Measurements from ENCODE around the gene KRT77.
A peak's percentile ranks its signal among the peaks of the same experiment; 100 is the strongest.
"Not testable (repeated sequence)": the region's sequence is repeated elsewhere in the genome, so short reads cannot be mapped to it uniquely, and the experiment has no call there.

Gene KRT77

GRCh38 chr12:52730793-52731192 is 27.5 kb upstream of the KRT77 start:
- H3K4me3 Mint-ChIP-seq, result no peak overlapping the region
- H3K27me3 Mint-ChIP-seq, result peaks cover 3% of the 10 kb centered on the region
- no peaks in the 10 kb centered on the region for H3K9me3 Mint-ChIP-seq
- no peaks in the 10 kb centered on the region for H3K36me3 Mint-ChIP-seq (ENCODE audit: low read depth)
- H3K27ac Mint-ChIP-seq, result no peak overlapping the region
- no peaks in the 10 kb centered on the region for H3K4me1 Mint-ChIP-seq (ENCODE audit: low read depth)

DNA sequence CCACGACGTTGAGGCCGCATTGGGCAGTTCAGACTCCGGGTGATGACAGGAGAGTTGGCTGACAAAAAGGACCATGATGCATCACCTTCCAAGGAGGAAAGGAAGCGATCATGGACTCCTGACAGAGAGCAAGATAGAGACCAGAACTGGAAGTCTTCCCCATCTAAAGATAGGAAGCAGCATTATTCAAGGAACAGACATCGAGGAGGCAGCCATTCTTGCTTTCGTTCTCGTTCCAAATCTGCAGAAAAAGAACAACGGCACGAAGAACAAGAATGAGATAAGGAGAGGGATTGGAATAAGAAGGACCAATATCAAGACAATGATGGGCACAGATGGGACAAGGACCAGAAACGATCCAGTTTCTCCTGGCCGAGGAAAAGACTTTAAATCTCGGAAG is 27.1 kb upstream of the KRT77 start:
- Mint-ChIP-seq H3K4me3 (no peak overlapping the region), H3K27me3 (peaks cover 3% of the 10 kb centered on the region), H3K9me3 (no peaks in the 10 kb centered on the region)

DNA sequence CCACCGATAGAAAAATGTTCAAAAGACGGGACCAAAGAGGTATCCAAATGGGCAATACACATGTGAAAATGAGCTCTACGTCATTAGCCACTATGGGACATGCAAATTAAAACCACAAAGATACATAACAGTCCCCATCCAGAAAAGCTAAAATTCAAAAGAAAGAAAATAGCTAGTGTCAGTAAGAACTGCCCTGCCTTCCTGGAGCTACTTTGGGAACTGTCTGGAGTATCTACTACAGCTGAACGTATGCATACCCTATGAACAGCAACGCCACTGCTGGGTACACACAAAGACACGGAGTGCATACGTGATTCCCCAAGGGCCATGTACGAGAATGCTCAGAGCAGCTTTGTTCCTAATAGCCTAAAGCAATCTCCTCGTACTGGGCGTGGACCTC is 25.8 kb upstream of the KRT77 start:
- Mint-ChIP-seq H3K27me3 (peaks cover 3% of the 10 kb centered on the region), H3K9me3 (no peaks in the 10 kb centered on the region), H3K4me3 (no peak overlapping the region), H3K27ac (no peak overlapping the region), H3K36me3 (ENCODE audit: low read depth) (no peaks in the 10 kb centered on the region), H3K4me1 (ENCODE audit: low read depth) (no peaks in the 10 kb centered on the region)

More for the DNA sequence above, 27.1 kb upstream of the KRT77 start:
- Mint-ChIP-seq H3K27ac (no peak overlapping the region), H3K4me1 (ENCODE audit: low read depth) (no peaks in the 10 kb centered on the region), H3K36me3 (ENCODE audit: low read depth) (no peaks in the 10 kb centered on the region)

- Mint-ChIP-seq H3K9me3 (no peaks in the 10 kb centered on the region), H3K27ac (no peak overlapping the region), H3K27me3 (no peaks in the 10 kb centered on the region), H3K4me3 (no peak overlapping the region), H3K4me1 (ENCODE audit: low read depth) (no peaks in the 10 kb centered on the region), H3K36me3 (ENCODE audit: low read depth) (no peaks in the 10 kb centered on the region)
Observed at GRCh38 chr12:52728374-52728773, 25.1 kb upstream of the KRT77 start.

GRCh38 chr12:52727037-52727436 is 23.7 kb upstream of the KRT77 start:
- Mint-ChIP-seq H3K27ac (no peak overlapping the region), H3K9me3 (no peaks in the 10 kb centered on the region), H3K4me3 (no peak overlapping the region), H3K4me1 (ENCODE audit: low read depth) (no peaks in the 10 kb centered on the region), H3K27me3 (no peaks in the 10 kb centered on the region), H3K36me3 (ENCODE audit: low read depth) (no peaks in the 10 kb centered on the region)

DNA sequence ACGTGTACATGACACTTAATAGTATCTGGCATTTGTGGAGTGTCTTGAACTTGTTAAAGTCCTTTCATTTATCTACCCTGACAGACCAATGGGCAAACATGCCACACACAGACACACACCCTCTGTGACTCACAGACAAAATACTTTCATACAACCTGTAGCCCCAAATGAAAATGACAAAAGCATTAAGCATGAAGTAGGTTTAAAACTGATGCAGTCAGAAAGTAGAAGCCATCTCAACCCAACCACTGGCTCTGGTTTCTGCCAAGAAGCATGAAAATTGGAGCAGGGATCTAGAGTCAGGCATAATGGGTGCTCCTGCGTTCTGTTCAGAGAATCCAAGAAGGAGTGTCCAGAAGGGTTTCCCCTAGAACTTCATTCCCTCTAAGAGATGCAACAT is 23.1 kb upstream of the KRT77 start:
- no peak overlapping the region for H3K27ac Mint-ChIP-seq

GRCh38 chr12:52724384-52724783 is 21.1 kb upstream of the KRT77 start:
- Mint-ChIP-seq H3K4me3 (no peak overlapping the region), H3K27me3 (no peaks in the 10 kb centered on the region), H3K4me1 (ENCODE audit: low read depth) (no peaks in the 10 kb centered on the region), H3K36me3 (ENCODE audit: low read depth) (no peaks in the 10 kb centered on the region), H3K9me3 (no peaks in the 10 kb centered on the region), H3K27ac (no peak overlapping the region)

More for the DNA sequence above, 23.1 kb upstream of the KRT77 start:
- Mint-ChIP-seq H3K27me3 (no peaks in the 10 kb centered on the region), H3K9me3 (no peaks in the 10 kb centered on the region), H3K4me1 (ENCODE audit: low read depth) (no peaks in the 10 kb centered on the region), H3K4me3 (no peak overlapping the region), H3K36me3 (ENCODE audit: low read depth) (no peaks in the 10 kb centered on the region)

DNA sequence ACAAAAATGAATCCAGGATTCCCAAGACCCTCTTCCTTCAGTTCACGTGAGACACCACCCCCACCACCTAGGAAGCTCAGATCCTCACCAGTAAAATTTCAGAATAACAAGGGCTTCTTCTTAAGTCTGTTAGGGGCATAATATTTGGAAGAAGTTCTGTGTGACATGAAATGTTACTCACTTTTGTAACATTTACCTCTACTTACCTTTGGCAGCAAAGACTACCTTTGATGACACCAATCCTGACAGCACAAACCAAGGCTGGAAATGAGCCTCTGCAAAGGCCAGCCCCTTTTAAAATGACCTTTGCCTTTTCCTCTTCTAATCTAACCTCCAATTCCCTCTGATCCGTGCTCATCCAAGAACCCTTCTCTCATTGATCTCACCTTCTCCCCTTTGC is 19.4 kb upstream of the KRT77 start:
- no peaks in the 10 kb centered on the region for H3K36me3 Mint-ChIP-seq (ENCODE audit: low read depth)
- no peaks in the 10 kb centered on the region for H3K4me1 Mint-ChIP-seq (ENCODE audit: low read depth)
- no peaks in the 10 kb centered on the region for H3K27me3 Mint-ChIP-seq
- H3K4me3 Mint-ChIP-seq, result no peak overlapping the region
- H3K9me3 Mint-ChIP-seq, result no peaks in the 10 kb centered on the region
- no peak overlapping the region for H3K27ac Mint-ChIP-seq

- Mint-ChIP-seq H3K9me3 (no peaks in the 10 kb centered on the region), H3K36me3 (ENCODE audit: low read depth) (no peaks in the 10 kb centered on the region), H3K27me3 (no peaks in the 10 kb centered on the region), H3K27ac (no peak overlapping the region), H3K4me3 (no peak overlapping the region), H3K4me1 (ENCODE audit: low read depth) (no peaks in the 10 kb centered on the region)
Observed at GRCh38 chr12:52721838-52722470, 18.6 kb upstream of the KRT77 start.

GRCh38 chr12:52720365-52720886 is 17.1 kb upstream of the KRT77 start:
- Mint-ChIP-seq H3K36me3 (ENCODE audit: low read depth) (no peaks in the 10 kb centered on the region), H3K4me1 (ENCODE audit: low read depth) (no peaks in the 10 kb centered on the region), H3K9me3 (no peaks in the 10 kb centered on the region), H3K4me3 (no peak overlapping the region), H3K27ac (no peak overlapping the region), H3K27me3 (peaks cover 11% of the 10 kb centered on the region)

- no peaks in the 10 kb centered on the region for H3K36me3 Mint-ChIP-seq (ENCODE audit: low read depth)
- H3K4me1 Mint-ChIP-seq (ENCODE audit: low read depth), result peaks cover 14% of the 10 kb centered on the region
- no peaks in the 10 kb centered on the region for H3K9me3 Mint-ChIP-seq
Observed at GRCh38 chr12:52716061-52716460, 12.7 kb upstream of the KRT77 start.

GRCh38 chr12:52715416-52715815 is 12.1 kb upstream of the KRT77 start:
- Mint-ChIP-seq H3K27me3 (peaks cover 37% of the 10 kb centered on the region), H3K27ac (no peak overlapping the region), H3K4me3 (no peak overlapping the region)

More at GRCh38 chr12:52716061-52716460, 12.7 kb upstream of the KRT77 start:
- Mint-ChIP-seq H3K27ac (no peak overlapping the region), H3K27me3 (peaks cover 37% of the 10 kb centered on the region), H3K4me3 (no peak overlapping the region)

DNA sequence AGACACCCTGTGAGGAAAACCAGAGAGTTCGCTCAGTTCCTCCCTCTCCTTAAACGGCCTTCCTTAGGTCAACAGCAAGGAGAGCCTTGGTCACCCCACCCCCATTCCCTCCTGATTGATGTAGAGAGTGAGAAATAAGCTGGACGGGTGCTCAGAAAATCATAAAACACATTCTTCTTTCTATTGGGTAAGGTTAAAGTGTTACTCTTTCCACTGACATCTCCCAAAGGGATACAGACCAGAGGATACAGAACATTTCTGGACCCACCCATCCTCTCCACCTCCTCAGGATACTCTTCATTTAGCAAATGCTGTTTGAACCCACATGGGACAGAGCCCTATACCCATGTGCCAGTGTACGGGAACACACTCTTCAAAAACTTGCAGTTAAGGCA is 11.6 kb upstream of the KRT77 start:
- Mint-ChIP-seq H3K4me1 (ENCODE audit: low read depth) (peaks cover 14% of the 10 kb centered on the region), H3K4me3 (peak overlapping the region; percentile 26), H3K9me3 (no peaks in the 10 kb centered on the region), H3K27ac (no peak overlapping the region), H3K27me3 (peaks cover 37% of the 10 kb centered on the region), H3K36me3 (ENCODE audit: low read depth) (no peaks in the 10 kb centered on the region)

More at GRCh38 chr12:52715416-52715815, 12.1 kb upstream of the KRT77 start:
- Mint-ChIP-seq H3K9me3 (no peaks in the 10 kb centered on the region), H3K36me3 (ENCODE audit: low read depth) (no peaks in the 10 kb centered on the region), H3K4me1 (ENCODE audit: low read depth) (peaks cover 14% of the 10 kb centered on the region)

DNA sequence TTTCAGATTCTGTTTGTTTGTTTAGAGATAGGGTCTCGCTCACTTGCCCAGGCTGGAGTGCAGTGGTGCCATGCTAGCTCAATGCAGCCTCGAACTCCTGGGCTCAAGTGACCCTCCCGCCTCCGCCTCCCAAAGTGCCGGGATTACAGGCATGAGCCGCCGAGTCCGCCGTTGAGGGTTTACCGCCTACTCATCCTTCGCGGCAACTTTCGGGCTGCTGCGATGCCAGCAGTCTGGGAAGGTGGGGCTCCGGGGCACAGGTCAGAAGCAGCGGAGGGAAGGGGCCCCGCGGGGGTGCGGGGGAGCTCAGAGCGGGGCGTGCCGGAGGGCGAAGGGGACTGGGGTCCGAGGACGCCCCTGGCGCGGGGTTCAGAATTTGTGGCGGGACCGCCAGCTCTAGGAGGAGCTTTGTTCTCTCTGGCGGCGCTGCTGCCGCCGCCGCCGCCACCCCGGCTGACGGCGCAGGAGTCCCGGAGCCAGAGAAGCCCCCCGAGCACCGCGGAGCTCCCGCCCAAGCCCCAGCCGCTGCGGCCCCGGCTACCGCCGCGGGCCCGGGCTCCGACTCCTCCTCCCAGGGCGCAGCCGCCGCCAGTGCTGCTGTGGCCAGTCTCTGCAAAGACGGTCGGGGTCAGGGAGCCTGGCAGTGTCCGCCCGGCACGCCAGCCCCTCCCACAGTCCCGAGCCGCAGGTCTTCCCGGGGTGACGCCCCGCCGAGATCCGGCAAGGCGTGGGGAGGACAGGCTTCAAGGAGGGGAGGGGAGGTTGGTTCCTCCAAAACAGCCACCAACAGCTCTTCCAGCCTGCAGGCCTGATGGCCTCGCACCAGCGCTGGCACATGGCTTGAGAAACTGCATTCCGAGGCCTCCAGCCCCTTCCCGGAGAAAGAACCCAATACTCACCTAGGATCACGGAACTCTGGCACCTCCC is 10.9 kb upstream of the KRT77 start:
- Mint-ChIP-seq H3K27me3 (peaks cover 37% of the 10 kb centered on the region), H3K4me1 (ENCODE audit: low read depth) (peaks cover 14% of the 10 kb centered on the region), H3K4me3 (peak overlapping the region; percentile 68), H3K9me3 (no peaks in the 10 kb centered on the region), H3K36me3 (ENCODE audit: low read depth) (no peaks in the 10 kb centered on the region), H3K27ac (no peak overlapping the region)

DNA sequence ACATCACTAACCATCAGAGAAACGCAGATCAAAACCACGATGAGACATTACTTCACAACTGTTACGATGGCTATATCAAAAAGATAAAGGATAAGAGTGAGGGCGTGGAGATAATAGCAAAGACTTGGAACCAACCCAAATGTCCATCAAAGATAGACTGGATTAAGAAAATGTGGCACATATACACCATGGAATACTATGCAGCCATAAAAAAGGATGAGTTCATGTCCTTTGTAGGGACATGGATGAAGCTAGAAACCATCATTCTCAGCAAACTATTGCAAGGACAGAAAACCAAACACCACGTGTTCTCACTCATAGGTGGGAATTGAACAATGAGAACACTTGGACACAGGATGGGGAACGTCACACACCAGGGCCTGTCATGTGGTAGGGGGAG is 8.8 kb upstream of the KRT77 start:
- H3K9me3 Mint-ChIP-seq; H3K4me3 Mint-ChIP-seq; H3K36me3 Mint-ChIP-seq (ENCODE audit: low read depth); H3K27ac Mint-ChIP-seq: not testable (repeated sequence)
- Mint-ChIP-seq H3K4me1 (ENCODE audit: low read depth) (peaks cover 27% of the 10 kb centered on the region), H3K27me3 (peaks cover 37% of the 10 kb centered on the region)
